Measurements from ENCODE around the gene KDM2B. TPM values are rescaled to one million over a fixed set of nuclear protein-coding genes. Genes with fewer than 3 reads are reported as not detected.

Gene KDM2B
- polyA plus RNA-seq, 1 of the 3 experiments (the other 2 are of a cell fraction), result 11.5 TPM

DNA sequence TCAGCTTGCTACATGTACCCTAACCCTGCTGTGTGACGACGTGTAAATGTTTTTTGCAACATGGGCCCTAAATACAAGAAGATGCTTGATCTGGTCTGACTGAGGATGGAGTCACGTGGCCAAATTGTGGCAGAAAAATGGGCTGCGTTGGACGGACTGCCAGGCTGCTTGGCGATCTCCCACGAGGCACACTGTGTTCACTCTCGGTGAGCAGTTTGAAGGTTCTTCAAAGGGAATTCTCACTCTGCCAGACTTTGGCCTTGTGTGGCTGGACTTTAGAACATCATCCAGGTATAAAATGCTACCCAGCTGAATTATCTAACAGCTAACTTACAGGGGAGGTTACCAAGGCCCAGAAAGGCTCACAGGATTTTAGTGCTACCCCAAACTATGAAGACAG is 85.1 kb downstream of the KDM2B start:
- ChIA-PET POLR2A (no interaction called here), CTCF (interaction anchor here (2.3 to 3.6 kb wide), 4 partner anchors 13 to 186 kb away, joined by 8 to 26 read pairs (median 12); partner anchors contain the start of gene MORN3)
- Histone ChIP-seq H2AFZ (ENCODE audit: low read depth) (no peak overlapping the region), H3K36me3 (replicated peaks in 1 of 2; ENCODE audit: control insufficient read depth in 1 of 2, insufficient read depth in 2 of 2, low read length in 1 of 2) (no peaks in the 10 kb centered on the region), H3K27me3 (ENCODE audit: insufficient read depth) (no peaks in the 10 kb centered on the region), H3K27ac (ENCODE audit: low read depth in 2 of 2, low read length in 1 of 2) (no peak overlapping the region), H4K20me1 (ENCODE audit: insufficient read depth) (no peaks in the 10 kb centered on the region), H3K9me3 (no peaks in the 10 kb centered on the region), H3K4me3 (ENCODE audit: low read depth in 2 of 2, low read length in 1 of 2) (no peak overlapping the region), H3K4me1 (ENCODE audit: control insufficient read depth in 1 of 2, insufficient read depth in 2 of 2, low read depth in 1 of 2, low read length in 1 of 2) (peaks cover 4 to 5% of the 10 kb centered on the region in 2 experiments; a peak in 2 of 4 replicates), H3F3A (replicated peaks; ENCODE audit: insufficient read depth) (peaks cover 3% of the 10 kb centered on the region), H3K79me2 (ENCODE audit: insufficient read depth) (no peaks in the 10 kb centered on the region), H3K9ac (no peak overlapping the region), H3K9me2 (no peaks in the 10 kb centered on the region), H3K4me2 (no peak overlapping the region)
- TF ChIP-seq RFX5 (IDR thresholded peaks at IDR 0.05; ENCODE audit: low read length) (no peak), RAD21 (IDR thresholded peaks at IDR 0.05; ENCODE audit: low read length) (no peak), FOXM1 (IDR thresholded peaks at IDR 0.05; ENCODE audit: low read depth) (no peak), FOSL2 (IDR thresholded peaks at IDR 0.05; ENCODE audit: borderline replicate concordance, low read depth) (no peak), USF1 (IDR thresholded peaks at IDR 0.05; ENCODE audit: borderline replicate concordance, low read depth) (no peak), TAF1 (IDR thresholded peaks at IDR 0.05; ENCODE audit: borderline replicate concordance, low read depth, low read length) (no peak), TEAD4 (IDR thresholded peaks at IDR 0.05; ENCODE audit: borderline replicate concordance, insufficient read depth) (no peak), EP300 (IDR thresholded peaks at IDR 0.05; ENCODE audit: borderline replicate concordance in 1 of 2, low read depth in 1 of 2, low read length in 1 of 2) (no peak), NRF1 (IDR thresholded peaks at IDR 0.05; ENCODE audit: low read depth, low read length) (no peak), TCF12 (IDR thresholded peaks at IDR 0.05) (no peak), GABPA (IDR thresholded peaks at IDR 0.05; ENCODE audit: low read depth) (no peak), POLR2AphosphoS5 (IDR thresholded peaks at IDR 0.05; ENCODE audit: low read depth, low read length) (no peak), JUND (IDR thresholded peaks at IDR 0.05) (no peak), SMC3 (IDR thresholded peaks at IDR 0.05; ENCODE audit: low read depth, low read length) (no peak), CHD2 (IDR thresholded peaks at IDR 0.05; ENCODE audit: low read length, partially characterized antibody) (no peak)
- TF ChIP-seq, protein P1, sequence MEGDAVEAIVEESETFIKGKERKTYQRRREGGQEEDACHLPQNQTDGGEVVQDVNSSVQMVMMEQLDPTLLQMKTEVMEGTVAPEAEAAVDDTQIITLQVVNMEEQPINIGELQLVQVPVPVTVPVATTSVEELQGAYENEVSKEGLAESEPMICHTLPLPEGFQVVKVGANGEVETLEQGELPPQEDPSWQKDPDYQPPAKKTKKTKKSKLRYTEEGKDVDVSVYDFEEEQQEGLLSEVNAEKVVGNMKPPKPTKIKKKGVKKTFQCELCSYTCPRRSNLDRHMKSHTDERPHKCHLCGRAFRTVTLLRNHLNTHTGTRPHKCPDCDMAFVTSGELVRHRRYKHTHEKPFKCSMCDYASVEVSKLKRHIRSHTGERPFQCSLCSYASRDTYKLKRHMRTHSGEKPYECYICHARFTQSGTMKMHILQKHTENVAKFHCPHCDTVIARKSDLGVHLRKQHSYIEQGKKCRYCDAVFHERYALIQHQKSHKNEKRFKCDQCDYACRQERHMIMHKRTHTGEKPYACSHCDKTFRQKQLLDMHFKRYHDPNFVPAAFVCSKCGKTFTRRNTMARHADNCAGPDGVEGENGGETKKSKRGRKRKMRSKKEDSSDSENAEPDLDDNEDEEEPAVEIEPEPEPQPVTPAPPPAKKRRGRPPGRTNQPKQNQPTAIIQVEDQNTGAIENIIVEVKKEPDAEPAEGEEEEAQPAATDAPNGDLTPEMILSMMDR (IDR thresholded peaks at IDR 0.05), result no peak
- TF ChIP-seq, protein P2, sequence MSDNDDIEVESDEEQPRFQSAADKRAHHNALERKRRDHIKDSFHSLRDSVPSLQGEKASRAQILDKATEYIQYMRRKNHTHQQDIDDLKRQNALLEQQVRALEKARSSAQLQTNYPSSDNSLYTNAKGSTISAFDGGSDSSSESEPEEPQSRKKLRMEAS (IDR thresholded peaks at IDR 0.05; ENCODE audit: low read depth), result no peak
- TF ChIP-seq, protein P3, sequence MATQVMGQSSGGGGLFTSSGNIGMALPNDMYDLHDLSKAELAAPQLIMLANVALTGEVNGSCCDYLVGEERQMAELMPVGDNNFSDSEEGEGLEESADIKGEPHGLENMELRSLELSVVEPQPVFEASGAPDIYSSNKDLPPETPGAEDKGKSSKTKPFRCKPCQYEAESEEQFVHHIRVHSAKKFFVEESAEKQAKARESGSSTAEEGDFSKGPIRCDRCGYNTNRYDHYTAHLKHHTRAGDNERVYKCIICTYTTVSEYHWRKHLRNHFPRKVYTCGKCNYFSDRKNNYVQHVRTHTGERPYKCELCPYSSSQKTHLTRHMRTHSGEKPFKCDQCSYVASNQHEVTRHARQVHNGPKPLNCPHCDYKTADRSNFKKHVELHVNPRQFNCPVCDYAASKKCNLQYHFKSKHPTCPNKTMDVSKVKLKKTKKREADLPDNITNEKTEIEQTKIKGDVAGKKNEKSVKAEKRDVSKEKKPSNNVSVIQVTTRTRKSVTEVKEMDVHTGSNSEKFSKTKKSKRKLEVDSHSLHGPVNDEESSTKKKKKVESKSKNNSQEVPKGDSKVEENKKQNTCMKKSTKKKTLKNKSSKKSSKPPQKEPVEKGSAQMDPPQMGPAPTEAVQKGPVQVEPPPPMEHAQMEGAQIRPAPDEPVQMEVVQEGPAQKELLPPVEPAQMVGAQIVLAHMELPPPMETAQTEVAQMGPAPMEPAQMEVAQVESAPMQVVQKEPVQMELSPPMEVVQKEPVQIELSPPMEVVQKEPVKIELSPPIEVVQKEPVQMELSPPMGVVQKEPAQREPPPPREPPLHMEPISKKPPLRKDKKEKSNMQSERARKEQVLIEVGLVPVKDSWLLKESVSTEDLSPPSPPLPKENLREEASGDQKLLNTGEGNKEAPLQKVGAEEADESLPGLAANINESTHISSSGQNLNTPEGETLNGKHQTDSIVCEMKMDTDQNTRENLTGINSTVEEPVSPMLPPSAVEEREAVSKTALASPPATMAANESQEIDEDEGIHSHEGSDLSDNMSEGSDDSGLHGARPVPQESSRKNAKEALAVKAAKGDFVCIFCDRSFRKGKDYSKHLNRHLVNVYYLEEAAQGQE (IDR thresholded peaks at IDR 0.05; ENCODE audit: low read depth, low read length), result no peak
- TF ChIP-seq, protein P4, sequence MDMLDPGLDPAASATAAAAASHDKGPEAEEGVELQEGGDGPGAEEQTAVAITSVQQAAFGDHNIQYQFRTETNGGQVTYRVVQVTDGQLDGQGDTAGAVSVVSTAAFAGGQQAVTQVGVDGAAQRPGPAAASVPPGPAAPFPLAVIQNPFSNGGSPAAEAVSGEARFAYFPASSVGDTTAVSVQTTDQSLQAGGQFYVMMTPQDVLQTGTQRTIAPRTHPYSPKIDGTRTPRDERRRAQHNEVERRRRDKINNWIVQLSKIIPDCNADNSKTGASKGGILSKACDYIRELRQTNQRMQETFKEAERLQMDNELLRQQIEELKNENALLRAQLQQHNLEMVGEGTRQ (IDR thresholded peaks at IDR 0.05; ENCODE audit: borderline replicate concordance, low read depth, low read length), result no peak
- 97% methylated on average over 8 of the region's 8 CpGs for WGBS (ENCODE audit: low lambda C conversion rate)
- DNase-seq, result no peak

Data from SK-N-SH (cell line).